Activated naive CD4-positive, alpha-beta T cell treated with anti-CD3 and anti-CD28 coated beads, Interleukin-2, amount 50 U/mL, for 72 hours (primary cell): ENCODE measurements around the gene B3GNT9. TPM values are rescaled to one million over a fixed set of nuclear protein-coding genes. Genes with fewer than 3 reads are reported as not detected.

Source experiments
- ATAC-seq, 2 donors: fragments of 150-1000 bp; cut with Tn5 transposase; 2 replicates each; pipeline ENCODE4 v1.10.0; 2021; ENCODE audit warnings: mild to moderate bottlenecking in 2 of 2, moderate library complexity in 2 of 2
- DNase-seq, 2 donors: peaks; one replicate each; pipeline ENCODE4 v3.0.0; 2021 to 2022; ENCODE audit warnings: low spot score in 2 of 2
- H3K27ac Mint-ChIP-seq, 2 donors: one replicate each; pipeline ENCODE4 v1.8.0; 2022; ENCODE audit warnings: mild to moderate bottlenecking in 2 of 2, mixed read lengths in 2 of 2
- H3K36me3 Mint-ChIP-seq, 2 donors: one replicate each; pipeline ENCODE4 v1.8.0; 2022; ENCODE audit warnings: mixed read lengths in 2 of 2
- H3K9me3 Mint-ChIP-seq, 2 donors: one replicate each; pipeline ENCODE4 v1.8.0; 2022; ENCODE audit warnings: mixed read lengths in 2 of 2
- total RNA-seq, 2 donors: library from RNA; stranded (reverse); gene quantifications; one replicate each; pipeline ENCODE4 v1.2.3, GENCODE V29; 2022

Gene B3GNT9, protein sequence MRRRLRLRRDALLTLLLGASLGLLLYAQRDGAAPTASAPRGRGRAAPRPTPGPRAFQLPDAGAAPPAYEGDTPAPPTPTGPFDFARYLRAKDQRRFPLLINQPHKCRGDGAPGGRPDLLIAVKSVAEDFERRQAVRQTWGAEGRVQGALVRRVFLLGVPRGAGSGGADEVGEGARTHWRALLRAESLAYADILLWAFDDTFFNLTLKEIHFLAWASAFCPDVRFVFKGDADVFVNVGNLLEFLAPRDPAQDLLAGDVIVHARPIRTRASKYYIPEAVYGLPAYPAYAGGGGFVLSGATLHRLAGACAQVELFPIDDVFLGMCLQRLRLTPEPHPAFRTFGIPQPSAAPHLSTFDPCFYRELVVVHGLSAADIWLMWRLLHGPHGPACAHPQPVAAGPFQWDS
- total RNA-seq = 1 to 10 TPM; 3.2 to 4.7 TPM

DNA sequence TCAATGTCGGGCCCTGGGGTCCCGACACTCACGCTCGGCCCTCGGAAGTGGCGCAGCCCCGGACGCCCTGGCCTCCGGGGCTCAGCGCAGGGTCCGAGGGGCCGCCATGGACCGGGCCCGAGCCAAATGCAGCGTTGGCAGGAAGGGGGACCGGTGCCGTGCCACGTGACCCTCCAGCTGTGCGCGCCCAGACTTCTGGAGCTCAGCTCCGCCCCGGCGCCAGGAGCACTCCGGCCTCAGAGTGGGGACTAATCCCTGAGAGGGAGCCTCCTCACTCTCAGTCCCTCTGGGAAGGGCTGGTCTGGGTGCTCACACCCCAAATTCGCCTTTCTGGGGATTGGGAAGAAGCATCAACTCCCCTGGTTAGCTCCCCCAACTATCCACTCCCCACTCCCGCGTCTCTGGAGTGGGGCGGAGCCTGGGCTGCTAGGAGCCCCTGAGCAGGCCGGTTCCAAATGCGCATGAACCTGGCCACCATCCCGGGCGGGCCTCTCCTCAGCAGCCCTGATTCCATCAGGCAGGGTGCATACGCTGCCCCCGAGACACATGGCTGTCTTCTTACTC is at the start of gene B3GNT9:
B3GNT9 (minus strand) TSS at position 166 of the 564 bp plus-strand sequence. CDS start 513 bp downstream, outside the sequence.
- H3K9me3 Mint-ChIP-seq = no peaks in the 10 kb centered on the region
- H3K27ac Mint-ChIP-seq = peak within 1 kb of the TSS in 1 of 2 donors; percentile 44
- ATAC-seq (peak; percentile 38 to 55), DNase-seq (no peak)
- H3K36me3 Mint-ChIP-seq = peaks cover 23% of the 10 kb centered on the region in 2 donors

GRCh38 chr16:67200491-67200890 is 49.7 kb upstream of the B3GNT9 start:
- H3K36me3 Mint-ChIP-seq = peaks cover 12 to 16% of the 10 kb centered on the region in 2 donors

GRCh38 chr16:67199808-67200198 is 49.0 kb upstream of the B3GNT9 start:
- H3K27ac Mint-ChIP-seq = no peak overlapping the region
- DNase-seq (no peak), ATAC-seq (no peak)
- H3K9me3 Mint-ChIP-seq = no peaks in the 10 kb centered on the region
- H3K36me3 Mint-ChIP-seq = peaks cover 12 to 16% of the 10 kb centered on the region in 2 donors

More at GRCh38 chr16:67200491-67200890, 49.7 kb upstream of the B3GNT9 start:
- Mint-ChIP-seq H3K27ac (no peak overlapping the region), H3K9me3 (no peaks in the 10 kb centered on the region)
- no peak for ATAC-seq
- DNase-seq = no peak

GRCh38 chr16:67199011-67199807 is 48.4 kb upstream of the B3GNT9 start, which contains the start of gene ELMO3:
TSS of gene ELMO3 (plus strand) at chr16:67199131. CDS start at chr16:67199327, 196 bp downstream.
- ATAC-seq (no peak), DNase-seq (no peak)
- H3K27ac Mint-ChIP-seq = peak within 1 kb of the TSS in 1 of 2 donors; percentile 82
- H3K9me3 Mint-ChIP-seq = no peaks in the 10 kb centered on the region
- peaks cover 14 to 17% of the 10 kb centered on the region in 2 donors for H3K36me3 Mint-ChIP-seq

DNA sequence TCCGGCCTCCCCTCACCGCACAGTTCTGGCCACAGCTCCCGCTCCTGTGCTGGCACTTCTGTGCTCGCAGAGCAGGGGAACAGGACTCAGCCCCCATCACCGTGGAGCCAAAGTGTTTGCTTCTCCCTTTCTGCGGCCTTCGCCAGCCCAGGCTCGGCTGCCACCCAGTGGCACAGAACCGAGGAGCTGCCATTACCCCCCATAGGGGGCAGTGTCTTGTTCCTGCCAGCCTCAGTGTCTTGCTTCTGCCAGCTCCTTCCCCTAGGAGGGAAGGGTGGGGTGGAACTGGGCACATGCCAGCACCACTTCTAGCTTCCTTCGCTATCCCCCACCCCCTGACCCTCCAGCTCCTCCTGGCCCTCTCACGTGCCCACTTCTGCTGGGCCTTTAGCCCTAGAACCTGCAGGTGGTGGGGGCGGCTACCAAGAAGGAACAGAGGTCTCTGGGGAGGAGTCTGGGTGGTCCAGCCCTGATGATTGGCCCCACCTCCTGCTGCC is 47.5 kb upstream of the B3GNT9 start:
- Mint-ChIP-seq H3K27ac (peak overlapping the region in 1 of 2 donors; percentile 82), H3K9me3 (no peaks in the 10 kb centered on the region), H3K36me3 (peaks cover 19 to 26% of the 10 kb centered on the region in 2 donors)
- ATAC-seq = peak; percentile 35 to 64
- DNase-seq = no peak

DNA sequence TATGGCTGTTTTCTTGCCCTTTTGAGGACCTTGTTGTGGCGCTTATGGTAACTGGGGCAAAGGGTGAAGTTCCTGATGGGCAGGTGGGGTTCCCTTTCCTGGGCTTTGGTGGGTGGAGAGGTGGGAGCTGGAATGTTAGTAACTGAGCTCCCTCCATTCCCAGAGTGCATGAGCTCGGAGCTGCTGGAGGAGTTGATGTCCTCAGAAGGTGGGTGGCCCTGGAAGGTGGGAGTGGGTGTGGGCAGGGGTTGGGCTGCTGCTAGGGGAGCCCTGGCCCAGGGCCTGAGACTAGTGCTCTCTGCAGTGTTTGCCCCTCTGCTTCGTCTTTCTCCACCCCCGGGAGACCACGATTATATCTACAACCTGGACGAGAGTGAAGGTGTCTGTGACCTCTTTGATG is 46.9 kb upstream of the B3GNT9 start:
- H3K36me3 Mint-ChIP-seq = peaks cover 21 to 31% of the 10 kb centered on the region in 2 donors

GRCh38 chr16:67196881-67197280 is 46.1 kb upstream of the B3GNT9 start:
- DNase-seq = no peak
- Mint-ChIP-seq H3K36me3 (peaks cover 25 to 35% of the 10 kb centered on the region in 2 donors), H3K9me3 (no peaks in the 10 kb centered on the region), H3K27ac (peak overlapping the region in 1 of 2 donors; percentile 86)
- no peak for ATAC-seq

More for the DNA sequence above, 46.9 kb upstream of the B3GNT9 start:
- ATAC-seq (peak in 1 of 2 donors; percentile 5), DNase-seq (no peak)
- no peaks in the 10 kb centered on the region for H3K9me3 Mint-ChIP-seq
- H3K27ac Mint-ChIP-seq = peak overlapping the region in 1 of 2 donors; percentile 82

- no peaks in the 10 kb centered on the region for H3K9me3 Mint-ChIP-seq
- no peak for DNase-seq
- peaks cover 25 to 44% of the 10 kb centered on the region in 2 donors for H3K36me3 Mint-ChIP-seq
- no peak for ATAC-seq
- H3K27ac Mint-ChIP-seq = peak overlapping the region; percentile 4 to 67
Measured at GRCh38 chr16:67195676-67196075, 44.9 kb upstream of the B3GNT9 start.

GRCh38 chr16:67194260-67194659 is 43.5 kb upstream of the B3GNT9 start:
- Mint-ChIP-seq H3K27ac (peak overlapping the region; percentile 90 to 92), H3K36me3 (peaks cover 25 to 44% of the 10 kb centered on the region in 2 donors)
- no peak for ATAC-seq

GRCh38 chr16:67193536-67193935 is 42.7 kb upstream of the B3GNT9 start:
- Mint-ChIP-seq H3K27ac (peak overlapping the region; percentile 92 to 96), H3K9me3 (no peaks in the 10 kb centered on the region), H3K36me3 (peaks cover 25 to 44% of the 10 kb centered on the region in 2 donors)
- DNase-seq = no peak
- ATAC-seq = no peak

More at GRCh38 chr16:67194260-67194659, 43.5 kb upstream of the B3GNT9 start:
- DNase-seq = no peak
- H3K9me3 Mint-ChIP-seq = no peaks in the 10 kb centered on the region

GRCh38 chr16:67192781-67193361 is 42.1 kb upstream of the B3GNT9 start:
- Mint-ChIP-seq H3K9me3 (no peaks in the 10 kb centered on the region), H3K27ac (peak overlapping the region; percentile 92 to 96), H3K36me3 (peaks cover 25 to 44% of the 10 kb centered on the region in 2 donors)
- no peak for ATAC-seq
- no peak for DNase-seq

- no peaks in the 10 kb centered on the region for H3K9me3 Mint-ChIP-seq
- DNase-seq (peak; percentile 90 to 91), ATAC-seq (peak; percentile 99)
- peaks cover 25 to 44% of the 10 kb centered on the region in 2 donors for H3K36me3 Mint-ChIP-seq
- H3K27ac Mint-ChIP-seq = peak within 1 kb of the TSS; percentile 92 to 96
Measured at GRCh38 chr16:67191995-67192681, 41.3 kb upstream of the B3GNT9 start, which contains the start of gene E2F4. TSS of gene E2F4 (plus strand) at chr16:67192155. CDS start at chr16:67192228, 73 bp downstream.

- peaks cover 20 to 38% of the 10 kb centered on the region in 2 donors for H3K36me3 Mint-ChIP-seq
- H3K9me3 Mint-ChIP-seq = no peaks in the 10 kb centered on the region
- peak overlapping the region; percentile 85 to 92 for H3K27ac Mint-ChIP-seq
- no peak for DNase-seq
- peak; percentile 15 to 18 for ATAC-seq
Measured at GRCh38 chr16:67191411-67191994, 40.7 kb upstream of the B3GNT9 start.

GRCh38 chr16:67190448-67191399 is 39.9 kb upstream of the B3GNT9 start:
- H3K27ac Mint-ChIP-seq = peak overlapping the region in 1 of 2 donors; percentile 92

More at GRCh38 chr16:67190448-67191399, 39.9 kb upstream of the B3GNT9 start:
- DNase-seq (no peak), ATAC-seq (no peak)
- H3K9me3 Mint-ChIP-seq = no peaks in the 10 kb centered on the region
- H3K36me3 Mint-ChIP-seq = peaks cover 13 to 30% of the 10 kb centered on the region in 2 donors
